ENCODE results near the gene KCNT2.

- no peak for TF ChIP-seq POLR2A (IDR thresholded peaks at IDR 0.05)
- TF ChIP-seq CTCF (IDR thresholded peaks at IDR 0.05), result no peak
Observed at GRCh38 chr1:196623079-196623478, 14.8 kb upstream of the KCNT2 start.

Data from esophagus squamous epithelium (tissue), 4 donors.